Dermis microvascular lymphatic vessel endothelial cell (primary cell): ENCODE results near the gene AP4E1. TPM values are rescaled to one million over a fixed set of nuclear protein-coding genes. Genes with fewer than 3 reads are reported as not detected.
A peak's percentile ranks its signal among the peaks of the same experiment; 100 is the strongest.
"Not testable (repeated sequence)": the region's sequence is repeated elsewhere in the genome, so short reads cannot be mapped to it uniquely, and the experiment has no call there.

Source experiments
- DNase-seq, 2 donors: peaks; one replicate each; pipeline versions ENCODE4 v3.0.0 to v3.0.0-alpha.2; 2010; ENCODE audit warnings: low read depth in 2 of 2
- total RNA-seq: library from RNA; depleted of rRNA; stranded (reverse); fragments of >200 nt; gene quantifications from 2 replicates; pipeline ENCODE4 v1.2.1, GENCODE V29; 2014

AP4E1 gene
- 7.0 and 10.5 TPM in 2 replicates for total RNA-seq

GRCh38 chr15:50908209-50909009 lies at the start of gene AP4E1:
AP4E1 (plus strand) TSS chr15:50908683; CDS start chr15:50908779, 96 bp downstream.
- DNase-seq: peak; percentile 90 to 95

GRCh38 chr15:50860824-50861223 lies 47.7 kb upstream of the AP4E1 start:
- no peak for DNase-seq

DNA sequence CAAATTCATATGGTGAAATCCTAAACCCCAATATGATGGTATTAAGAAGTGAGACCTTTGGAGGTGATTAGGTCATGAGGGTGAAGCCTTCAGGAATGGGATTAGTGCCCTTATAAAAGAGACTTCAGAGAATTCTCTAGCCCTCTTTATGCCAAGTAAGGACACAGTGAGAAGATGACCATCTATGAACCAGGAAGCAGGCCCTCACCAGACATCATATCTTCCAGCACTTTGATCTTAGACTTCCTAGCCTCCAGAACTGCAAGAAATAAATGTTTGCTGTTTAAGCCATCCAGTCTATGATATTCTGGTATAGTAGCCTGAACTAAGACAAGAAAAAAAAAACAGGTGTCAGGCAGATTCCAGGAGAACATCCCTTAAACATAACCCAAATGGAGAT lies 45.9 kb upstream of the AP4E1 start:
- no peak for DNase-seq

- no peak for DNase-seq
These were observed 43.6 kb upstream of the AP4E1 start for GRCh38 chr15:50864873-50865272.

DNA sequence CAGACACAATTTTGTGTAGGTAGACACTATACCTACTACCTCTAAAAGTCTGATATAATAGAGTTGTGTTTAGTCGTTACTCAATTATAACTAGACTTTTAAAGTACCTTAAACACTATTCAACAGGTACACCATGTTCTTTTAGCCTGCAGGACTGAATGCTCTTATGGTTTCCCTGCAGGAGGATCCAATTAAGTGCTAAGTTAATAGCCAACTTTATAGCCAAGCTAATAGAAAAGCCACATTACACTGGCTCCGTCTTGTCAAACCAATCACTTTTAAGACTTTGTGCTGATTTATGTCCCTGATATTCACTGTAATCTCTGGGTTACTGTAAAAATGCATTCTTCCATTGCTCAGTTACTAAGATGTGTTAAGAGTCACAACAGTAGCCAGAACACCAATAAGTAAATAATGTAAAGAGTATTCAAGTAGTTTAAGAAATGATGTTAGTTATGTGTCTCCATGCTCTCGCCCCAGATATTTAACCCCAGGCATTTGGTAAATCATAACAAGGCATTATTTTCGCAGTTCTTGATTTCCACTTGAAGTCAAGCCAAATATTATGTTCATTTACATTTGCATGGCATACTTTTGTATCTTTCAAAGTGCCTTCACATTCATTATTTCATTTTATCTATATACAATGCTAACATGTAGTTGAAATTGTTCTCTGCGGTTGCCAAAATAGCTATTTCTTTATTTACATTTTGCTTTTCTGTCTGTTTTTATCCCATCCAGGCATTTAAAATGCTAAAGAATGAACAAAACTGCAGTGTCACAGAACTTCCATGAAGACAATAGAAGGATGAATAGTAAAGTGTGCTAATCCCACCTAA lies 42.7 kb upstream of the AP4E1 start:
- DNase-seq: no peak

GRCh38 chr15:50871832-50872231 lies 36.7 kb upstream of the AP4E1 start:
- DNase-seq: no peak

GRCh38 chr15:50872832-50873426 lies 35.6 kb upstream of the AP4E1 start:
- DNase-seq: no peak

- no peak for DNase-seq
These were observed 34.5 kb upstream of the AP4E1 start for GRCh38 chr15:50873935-50874361.

DNA sequence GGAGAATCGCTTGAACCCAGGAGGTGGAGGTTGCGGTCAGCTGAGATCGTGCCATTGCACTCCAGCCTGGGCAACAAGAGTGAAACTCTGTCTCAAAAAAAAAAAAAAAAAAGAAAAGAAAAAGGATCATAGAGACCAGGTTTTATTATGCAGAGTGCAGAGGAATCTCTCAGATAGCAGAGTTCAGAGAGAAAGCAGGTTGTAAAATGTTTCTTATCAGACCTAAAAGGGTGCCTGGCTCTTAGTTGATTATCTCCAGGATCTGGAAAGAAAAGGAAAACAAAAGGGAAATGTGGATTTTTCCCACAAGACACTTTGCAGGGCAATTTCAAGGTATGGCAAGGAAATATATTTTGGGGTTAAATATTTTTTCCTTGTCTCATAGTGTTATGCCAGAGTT lies 33.2 kb upstream of the AP4E1 start:
- DNase-seq: not testable (repeated sequence)

DNA sequence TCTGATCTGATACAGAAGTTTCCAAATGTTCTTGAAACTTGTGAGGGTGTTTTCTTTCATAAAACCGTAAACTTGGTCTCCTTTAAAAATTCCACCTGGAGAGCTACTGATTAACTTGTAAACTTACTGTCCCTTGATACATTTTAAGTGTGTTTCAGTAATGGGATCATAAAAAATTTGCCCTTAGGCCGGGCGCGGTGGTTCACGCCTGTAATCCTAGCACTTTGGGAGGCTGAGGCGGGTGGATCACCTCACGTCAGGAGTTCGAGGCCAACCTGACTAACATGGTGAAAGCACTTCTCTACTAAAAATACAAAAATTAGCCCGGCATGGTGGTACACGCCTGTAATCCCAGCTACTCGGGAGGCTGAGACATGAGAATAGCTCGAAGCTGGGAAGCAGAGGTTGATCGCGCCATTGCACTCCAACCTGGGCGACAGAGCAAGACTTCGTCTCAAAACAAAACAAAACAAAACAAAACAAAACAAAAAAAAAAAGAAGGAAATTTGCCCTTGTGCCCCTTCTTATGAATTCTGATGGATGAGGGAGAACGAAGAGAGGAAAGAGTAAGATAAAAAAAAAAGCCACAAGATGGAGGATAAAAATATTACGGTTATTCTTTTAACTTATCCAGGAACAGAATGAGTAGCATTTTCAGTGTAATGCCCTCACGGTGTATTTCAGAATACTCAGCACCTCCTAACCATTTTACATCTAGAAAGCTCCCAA lies 32.1 kb upstream of the AP4E1 start:
- DNase-seq: no peak

GRCh38 chr15:50876989-50877360 lies 31.5 kb upstream of the AP4E1 start:
- DNase-seq: peak; percentile 76 to 78

- no peak for DNase-seq
These were observed 29.4 kb upstream of the AP4E1 start for GRCh38 chr15:50879016-50879617.

DNA sequence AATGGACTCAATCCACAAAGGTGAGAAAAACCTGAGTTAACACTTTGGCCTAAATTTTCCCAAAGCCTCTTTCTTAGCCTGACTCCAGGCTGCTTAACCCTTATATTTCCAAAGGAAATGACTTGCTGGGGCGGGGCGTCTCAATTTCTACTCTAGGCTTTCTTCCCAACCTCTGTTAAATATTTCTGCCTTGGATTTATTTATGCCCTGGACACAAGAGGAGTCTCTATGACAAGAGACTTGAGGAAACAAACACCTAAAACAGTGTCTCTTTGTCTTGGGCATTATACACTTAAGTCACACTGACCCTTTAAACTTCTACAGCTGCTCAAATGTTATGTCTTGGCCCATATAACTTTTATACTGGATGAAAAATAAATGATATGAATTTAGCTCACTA lies 28.3 kb upstream of the AP4E1 start:
- no peak for DNase-seq

DNA sequence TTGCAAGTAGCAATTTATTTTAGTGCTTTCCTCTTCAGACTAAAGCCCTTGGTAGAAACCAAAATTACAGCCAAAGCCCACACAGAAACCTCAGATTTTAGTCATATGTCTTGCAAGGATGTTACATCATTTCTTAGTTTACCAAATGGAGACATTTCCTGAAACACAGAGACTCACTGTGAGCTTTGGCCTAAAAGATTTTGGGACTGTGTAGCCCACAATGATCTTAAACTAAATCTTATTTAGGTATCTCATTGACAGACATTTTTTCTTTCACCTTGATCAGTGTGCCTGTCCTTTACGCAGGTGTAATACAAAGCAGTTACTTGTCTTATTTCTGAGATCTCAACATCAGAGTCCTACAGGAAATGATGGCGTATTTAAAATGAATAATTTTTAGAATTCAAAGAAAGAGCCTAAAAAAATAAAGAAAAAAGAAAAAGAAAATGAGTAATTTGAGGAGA lies 27.8 kb upstream of the AP4E1 start:
- DNase-seq: no peak

- no peak for DNase-seq
These were observed 27.1 kb upstream of the AP4E1 start for GRCh38 chr15:50881121-50882048.

DNA sequence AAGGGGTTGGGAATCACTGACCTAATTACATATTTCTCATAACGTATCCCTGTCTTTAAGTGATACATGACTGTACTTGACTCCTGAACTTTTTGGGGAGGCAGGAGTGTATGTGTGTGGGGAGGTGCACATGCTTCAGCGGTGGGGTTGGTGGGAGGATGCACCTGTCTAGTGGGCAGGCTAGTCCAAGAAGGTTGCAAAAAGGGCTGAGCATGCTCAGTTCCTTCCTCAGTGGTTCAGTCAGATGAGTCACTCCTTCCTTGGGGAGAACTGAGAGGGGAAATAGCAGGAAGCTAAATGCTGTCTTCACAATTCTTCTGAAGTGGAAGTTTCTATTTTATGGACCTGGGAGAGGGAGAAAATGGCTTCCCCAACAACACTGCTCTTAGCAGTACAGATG lies 24.6 kb upstream of the AP4E1 start:
- peak in 1 of 2 donors; percentile 72 for DNase-seq

- DNase-seq: no peak
These were observed 23.9 kb upstream of the AP4E1 start for GRCh38 chr15:50884540-50884939.

DNA sequence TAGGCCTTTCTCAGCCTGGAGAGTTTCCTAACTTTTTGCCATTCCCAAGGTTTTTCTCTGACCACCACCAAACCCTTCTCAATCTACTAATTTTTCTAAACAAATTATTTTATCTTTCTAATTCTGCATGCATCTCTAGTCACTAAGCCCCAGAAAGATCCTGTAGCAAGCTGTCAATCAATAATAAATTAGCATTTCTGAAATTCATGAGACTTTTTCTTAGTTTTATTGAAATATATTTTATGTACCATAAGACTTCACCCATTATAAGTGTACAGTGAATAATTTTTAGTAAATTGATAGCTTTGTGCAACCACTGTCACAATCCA lies 22.4 kb upstream of the AP4E1 start:
- no peak for DNase-seq

- no peak for DNase-seq
These were observed 21.7 kb upstream of the AP4E1 start for GRCh38 chr15:50886611-50887345.
